NB4 (cell line): ENCODE data around the gene MPRIP.
"Not testable (repeated sequence)": the region's sequence is repeated elsewhere in the genome, so short reads cannot be mapped to it uniquely, and the experiment has no call there.

Experiments
- DNase-seq: peaks from one replicate; pipeline ENCODE4 v3.0.0; 2010; ENCODE audit warnings: low read depth
- H3K4me3 ChIP-seq: one replicate; pipeline ENCODE4 v1.5.1; 2011; ENCODE audit warnings: mild to moderate bottlenecking, low read depth, low read length, moderate library complexity
- MYC ChIP-seq: IDR thresholded peaks from 2 replicates; pipeline ENCODE4 v1.6.1; 2011; ENCODE audit warnings: low read depth, low read length
- POLR2A ChIP-seq: IDR thresholded peaks from 2 replicates; pipeline ENCODE4 v1.6.1; 2011; ENCODE audit warnings: mild to moderate bottlenecking; ENCODE audit not compliant: insufficient read length; ENCODE audit errors: extremely low read depth
- TF ChIP-seq, protein P1 (sequence below): IDR thresholded peaks from one replicate; pipeline ENCODE4 v1.5.1; 2012; ENCODE audit warnings: low read depth, low read length
- TF ChIP-seq, protein P2 (sequence below): IDR thresholded peaks from 2 replicates; pipeline ENCODE4 v1.6.1; 2011; ENCODE audit warnings: low read depth, low read length

MPRIP gene, protein sequence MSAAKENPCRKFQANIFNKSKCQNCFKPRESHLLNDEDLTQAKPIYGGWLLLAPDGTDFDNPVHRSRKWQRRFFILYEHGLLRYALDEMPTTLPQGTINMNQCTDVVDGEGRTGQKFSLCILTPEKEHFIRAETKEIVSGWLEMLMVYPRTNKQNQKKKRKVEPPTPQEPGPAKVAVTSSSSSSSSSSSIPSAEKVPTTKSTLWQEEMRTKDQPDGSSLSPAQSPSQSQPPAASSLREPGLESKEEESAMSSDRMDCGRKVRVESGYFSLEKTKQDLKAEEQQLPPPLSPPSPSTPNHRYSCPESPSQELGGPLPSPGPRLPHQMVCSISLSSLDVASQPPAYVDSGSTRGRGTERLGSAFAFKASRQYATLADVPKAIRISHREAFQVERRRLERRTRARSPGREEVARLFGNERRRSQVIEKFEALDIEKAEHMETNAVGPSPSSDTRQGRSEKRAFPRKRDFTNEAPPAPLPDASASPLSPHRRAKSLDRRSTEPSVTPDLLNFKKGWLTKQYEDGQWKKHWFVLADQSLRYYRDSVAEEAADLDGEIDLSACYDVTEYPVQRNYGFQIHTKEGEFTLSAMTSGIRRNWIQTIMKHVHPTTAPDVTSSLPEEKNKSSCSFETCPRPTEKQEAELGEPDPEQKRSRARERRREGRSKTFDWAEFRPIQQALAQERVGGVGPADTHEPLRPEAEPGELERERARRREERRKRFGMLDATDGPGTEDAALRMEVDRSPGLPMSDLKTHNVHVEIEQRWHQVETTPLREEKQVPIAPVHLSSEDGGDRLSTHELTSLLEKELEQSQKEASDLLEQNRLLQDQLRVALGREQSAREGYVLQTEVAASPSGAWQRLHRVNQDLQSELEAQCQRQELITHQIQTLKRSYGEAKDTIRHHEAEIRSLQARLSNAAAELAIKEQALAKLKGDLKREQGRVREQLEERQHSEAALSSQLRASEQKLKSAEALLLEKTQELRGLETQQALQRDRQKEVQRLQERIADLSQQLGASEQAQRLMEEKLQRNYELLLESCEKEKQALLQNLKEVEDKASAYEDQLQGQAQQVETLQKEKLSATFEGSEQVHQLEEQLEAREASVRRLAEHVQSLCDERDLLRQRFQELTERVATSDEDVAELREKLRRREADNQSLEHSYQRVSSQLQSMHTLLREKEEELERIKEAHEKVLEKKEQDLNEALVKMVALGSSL (N-terminal part only)

DNA sequence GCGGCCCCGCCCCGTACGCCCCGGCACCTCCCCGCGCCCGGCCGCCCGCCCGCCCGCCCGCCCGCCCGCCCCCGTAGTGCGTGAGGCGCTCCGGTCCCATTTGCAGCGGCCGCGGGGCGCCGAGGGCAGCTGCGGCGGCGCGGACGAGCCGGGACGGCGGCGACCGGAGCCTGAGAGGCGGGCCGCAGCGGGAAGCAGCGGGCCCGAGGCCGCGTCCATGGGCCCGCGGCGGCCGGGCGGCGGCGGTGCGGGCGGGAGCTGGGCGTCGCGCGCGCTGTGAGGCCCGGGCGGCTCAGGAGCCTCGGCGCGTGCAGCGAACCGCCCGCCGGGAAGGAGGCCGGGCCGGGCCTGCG, at the start of gene MPRIP:
Gene MPRIP (plus strand): TSS at position 74 of the 353 bp plus-strand sequence. CDS start 392 bp downstream, outside the sequence.
- no peak for DNase-seq
- TF ChIP-seq POLR2A, result no peak
- TF ChIP-seq, protein P1, sequence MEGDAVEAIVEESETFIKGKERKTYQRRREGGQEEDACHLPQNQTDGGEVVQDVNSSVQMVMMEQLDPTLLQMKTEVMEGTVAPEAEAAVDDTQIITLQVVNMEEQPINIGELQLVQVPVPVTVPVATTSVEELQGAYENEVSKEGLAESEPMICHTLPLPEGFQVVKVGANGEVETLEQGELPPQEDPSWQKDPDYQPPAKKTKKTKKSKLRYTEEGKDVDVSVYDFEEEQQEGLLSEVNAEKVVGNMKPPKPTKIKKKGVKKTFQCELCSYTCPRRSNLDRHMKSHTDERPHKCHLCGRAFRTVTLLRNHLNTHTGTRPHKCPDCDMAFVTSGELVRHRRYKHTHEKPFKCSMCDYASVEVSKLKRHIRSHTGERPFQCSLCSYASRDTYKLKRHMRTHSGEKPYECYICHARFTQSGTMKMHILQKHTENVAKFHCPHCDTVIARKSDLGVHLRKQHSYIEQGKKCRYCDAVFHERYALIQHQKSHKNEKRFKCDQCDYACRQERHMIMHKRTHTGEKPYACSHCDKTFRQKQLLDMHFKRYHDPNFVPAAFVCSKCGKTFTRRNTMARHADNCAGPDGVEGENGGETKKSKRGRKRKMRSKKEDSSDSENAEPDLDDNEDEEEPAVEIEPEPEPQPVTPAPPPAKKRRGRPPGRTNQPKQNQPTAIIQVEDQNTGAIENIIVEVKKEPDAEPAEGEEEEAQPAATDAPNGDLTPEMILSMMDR, result no peak
- no peak for TF ChIP-seq MYC
- TF ChIP-seq, protein P2, sequence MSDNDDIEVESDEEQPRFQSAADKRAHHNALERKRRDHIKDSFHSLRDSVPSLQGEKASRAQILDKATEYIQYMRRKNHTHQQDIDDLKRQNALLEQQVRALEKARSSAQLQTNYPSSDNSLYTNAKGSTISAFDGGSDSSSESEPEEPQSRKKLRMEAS, result no peak
- peak within 1 kb of the TSS; percentile 96 for H3K4me3 ChIP-seq

DNA sequence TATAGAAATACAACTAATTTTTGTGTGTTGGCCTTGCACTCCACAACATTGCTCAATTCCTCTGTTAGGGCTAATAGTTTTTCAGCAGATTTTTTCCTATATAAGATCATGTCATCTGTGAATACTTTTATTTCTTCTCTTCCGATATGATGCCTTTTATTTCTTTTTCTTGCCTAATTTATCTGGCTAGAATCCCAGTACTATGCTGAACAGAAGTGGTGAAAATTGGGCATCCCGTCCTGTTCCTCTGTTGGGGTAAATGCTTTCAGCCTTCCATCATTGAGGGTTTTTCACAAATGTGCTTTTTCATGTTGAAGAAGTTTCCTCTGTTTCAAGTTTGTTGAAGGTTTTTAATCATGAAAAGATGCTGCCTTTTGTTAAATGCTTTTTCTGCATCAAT, 47.6 kb upstream of the MPRIP start:
- no peak overlapping the region for H3K4me3 ChIP-seq
- TF ChIP-seq, protein P2, result no peak
- no peak for TF ChIP-seq POLR2A
- DNase-seq, result no peak

DNA sequence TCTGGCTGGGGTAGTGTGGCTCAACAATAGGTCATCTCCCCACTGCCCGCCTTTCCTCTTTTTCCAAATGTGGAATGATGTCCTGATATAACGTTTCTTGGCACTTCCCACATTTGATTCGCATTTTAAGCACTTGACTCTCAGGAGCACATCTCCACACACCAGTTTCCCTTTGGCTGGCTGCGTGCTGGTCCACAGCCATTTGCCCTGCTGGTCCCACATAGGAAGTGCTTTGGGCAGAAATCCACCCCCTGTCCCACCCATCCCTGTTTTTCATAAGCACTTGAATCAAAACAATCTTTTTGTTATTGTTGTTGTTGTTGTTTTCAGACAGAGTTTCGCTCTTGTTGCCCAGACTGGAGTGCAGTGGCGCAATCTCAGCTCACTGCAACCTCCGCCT, 46.3 kb upstream of the MPRIP start:
- TF ChIP-seq, protein P1, result no peak
- no peak for TF ChIP-seq MYC
- TF ChIP-seq, protein P2, result no peak
- TF ChIP-seq POLR2A, result no peak

DNA sequence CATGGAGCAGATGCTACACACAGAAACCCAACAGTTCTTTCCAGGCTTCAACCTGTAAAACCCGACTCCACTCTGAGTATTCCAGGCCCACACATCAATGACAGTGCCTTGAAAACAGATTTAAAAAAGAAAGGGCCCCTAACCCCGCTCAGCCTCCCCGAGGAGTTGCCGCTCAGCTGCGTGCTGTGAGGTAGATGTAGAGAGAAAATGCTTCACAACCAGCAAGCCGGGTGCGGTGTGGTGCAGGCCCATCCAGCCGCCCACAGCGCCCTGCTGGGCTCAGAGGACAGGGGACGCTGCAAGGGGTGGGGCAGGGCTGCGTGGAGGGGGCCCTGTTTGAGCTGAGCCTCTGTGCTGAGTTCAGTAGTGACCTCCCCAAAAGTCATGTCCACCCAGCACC, 45.5 kb upstream of the MPRIP start:
- DNase-seq, H3K4me3 ChIP-seq: not testable (repeated sequence)

More for the DNA sequence above, 46.3 kb upstream of the MPRIP start:
- no peak for DNase-seq
- H3K4me3 ChIP-seq, result no peak overlapping the region

DNA sequence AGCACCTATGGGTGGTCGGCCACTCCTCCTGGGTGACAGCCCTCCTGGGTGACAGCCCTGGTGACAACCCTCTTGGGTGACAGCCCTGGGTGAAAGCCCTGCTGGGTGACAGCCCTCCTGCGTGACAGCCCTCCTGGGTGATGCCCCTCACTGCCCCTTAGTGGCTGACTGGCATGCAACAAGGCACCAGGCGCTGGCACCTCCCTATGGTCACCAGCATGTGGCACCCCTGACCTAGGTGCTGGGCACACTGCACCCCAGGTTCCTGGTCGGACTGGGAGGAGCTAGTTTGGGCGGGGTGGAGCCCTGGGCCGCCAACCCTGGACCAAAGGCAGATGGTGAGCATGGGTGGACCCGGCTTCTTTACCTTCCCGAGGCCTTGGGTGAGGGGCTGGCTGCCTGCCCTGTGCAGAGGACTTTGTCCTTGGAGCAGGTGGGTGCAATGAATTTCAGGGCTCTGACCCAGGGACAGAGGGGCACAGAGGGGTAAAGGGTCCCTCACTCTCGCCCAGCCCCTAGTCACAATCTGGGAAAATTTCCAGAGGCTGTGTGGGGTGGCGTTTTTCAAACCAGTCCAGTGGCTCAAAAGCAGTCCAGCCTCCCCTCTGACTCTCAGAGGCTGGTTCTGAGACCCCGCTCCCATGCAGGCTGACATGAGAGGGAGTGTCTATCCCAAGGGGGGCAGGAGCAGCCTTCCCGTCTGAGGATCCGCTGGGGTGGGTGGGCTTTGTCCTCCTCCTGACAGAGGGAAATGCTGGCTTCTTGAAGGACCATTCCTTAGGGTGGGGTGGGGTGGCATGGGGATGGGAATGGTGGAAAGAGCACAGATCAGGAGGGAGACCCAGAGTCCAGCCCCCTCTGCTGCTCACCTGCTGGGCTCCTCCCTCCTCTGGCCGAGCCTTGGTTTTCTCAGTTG, 44.5 kb upstream of the MPRIP start:
- TF ChIP-seq, protein P1, result peak; percentile 100
- TF ChIP-seq, protein P2, result peak; percentile 69
- TF ChIP-seq MYC (peak; percentile 27), POLR2A (no peak)
- DNase-seq, result peak; percentile 90
- no peak overlapping the region for H3K4me3 ChIP-seq

DNA sequence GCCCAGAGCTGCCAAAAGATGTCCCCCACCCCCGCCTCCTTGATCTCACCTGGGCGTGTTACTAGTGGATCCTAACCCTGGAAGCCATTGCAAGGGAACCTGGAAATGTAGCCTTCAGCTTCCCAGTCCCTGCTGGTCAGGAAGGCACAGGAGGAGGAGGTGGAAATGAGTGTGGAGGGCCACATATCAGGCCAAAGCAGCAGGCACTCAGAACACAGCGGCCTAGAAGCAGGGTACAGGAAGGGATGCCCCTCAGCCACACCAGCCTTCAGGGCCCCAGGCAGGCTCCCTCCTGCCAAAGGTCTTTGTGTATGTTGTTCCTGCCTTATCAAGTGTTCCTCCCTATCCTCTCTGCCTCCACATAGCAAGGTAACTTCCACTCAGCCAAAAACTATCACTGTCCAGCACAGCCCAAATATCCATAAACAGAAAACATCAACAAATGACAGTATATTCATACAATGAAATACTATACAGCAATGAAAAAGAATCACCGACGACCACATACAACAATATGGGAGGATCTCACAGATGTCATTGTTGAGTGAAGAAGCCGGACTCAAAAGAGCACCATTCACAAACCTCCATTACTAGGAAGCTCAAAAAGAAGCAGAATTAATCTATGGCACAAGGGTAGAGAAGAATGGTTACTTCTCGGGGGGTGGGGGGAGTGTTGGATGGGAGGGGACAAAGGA, 42.2 kb upstream of the MPRIP start:
- no peak for DNase-seq
- TF ChIP-seq, protein P2, result no peak
- H3K4me3 ChIP-seq, result no peak overlapping the region
